ENCODE results near the gene RALGAPB.

Gene RALGAPB

GRCh38 chr20:38569747-38570525, 97.3 kb downstream of the RALGAPB start:
- no peak for TF ChIP-seq EZH2 (optimal IDR thresholded peaks at IDR 0.05; ENCODE audit: low read depth, low read length)
- no peak for TF ChIP-seq EZH2phosphoT487 (IDR thresholded peaks at IDR 0.05; ENCODE audit: low read length)
- TF ChIP-seq, protein P1, sequence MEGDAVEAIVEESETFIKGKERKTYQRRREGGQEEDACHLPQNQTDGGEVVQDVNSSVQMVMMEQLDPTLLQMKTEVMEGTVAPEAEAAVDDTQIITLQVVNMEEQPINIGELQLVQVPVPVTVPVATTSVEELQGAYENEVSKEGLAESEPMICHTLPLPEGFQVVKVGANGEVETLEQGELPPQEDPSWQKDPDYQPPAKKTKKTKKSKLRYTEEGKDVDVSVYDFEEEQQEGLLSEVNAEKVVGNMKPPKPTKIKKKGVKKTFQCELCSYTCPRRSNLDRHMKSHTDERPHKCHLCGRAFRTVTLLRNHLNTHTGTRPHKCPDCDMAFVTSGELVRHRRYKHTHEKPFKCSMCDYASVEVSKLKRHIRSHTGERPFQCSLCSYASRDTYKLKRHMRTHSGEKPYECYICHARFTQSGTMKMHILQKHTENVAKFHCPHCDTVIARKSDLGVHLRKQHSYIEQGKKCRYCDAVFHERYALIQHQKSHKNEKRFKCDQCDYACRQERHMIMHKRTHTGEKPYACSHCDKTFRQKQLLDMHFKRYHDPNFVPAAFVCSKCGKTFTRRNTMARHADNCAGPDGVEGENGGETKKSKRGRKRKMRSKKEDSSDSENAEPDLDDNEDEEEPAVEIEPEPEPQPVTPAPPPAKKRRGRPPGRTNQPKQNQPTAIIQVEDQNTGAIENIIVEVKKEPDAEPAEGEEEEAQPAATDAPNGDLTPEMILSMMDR (IDR thresholded peaks at IDR 0.05; ENCODE audit: low read length) = no peak
- H3K9me3 ChIP-seq (replicated peaks; ENCODE audit: insufficient read depth, low read length) = no peaks in the 10 kb centered on the region
- H3K36me3 ChIP-seq (replicated peaks; ENCODE audit: insufficient read depth, low read length) = peaks cover 8% of the 10 kb centered on the region; the same call in 1 of the 2 replicates
- H3K27ac ChIP-seq (ENCODE audit: low read length) = no peak overlapping the region
- H3K4me3 ChIP-seq (ENCODE audit: low read length) = no peak overlapping the region
- H3K79me2 ChIP-seq (ENCODE audit: low read length) = no peaks in the 10 kb centered on the region
- H3F3A ChIP-seq (ENCODE audit: insufficient read depth, low read length) = no peaks in the 10 kb centered on the region
- H3K4me2 ChIP-seq (ENCODE audit: low read depth, low read length) = no peak overlapping the region
- H3K4me1 ChIP-seq (ENCODE audit: low read length) = no peaks in the 10 kb centered on the region
- no peaks in the 10 kb centered on the region for H3K27me3 ChIP-seq (replicated peaks; ENCODE audit: insufficient read depth, low read length)
- no peak overlapping the region for H3K9ac ChIP-seq (ENCODE audit: low read length)
- H2AFZ ChIP-seq (ENCODE audit: low read length) = no peak overlapping the region
- no peaks in the 10 kb centered on the region for H4K20me1 ChIP-seq (ENCODE audit: insufficient read depth, low read length)
- DNase-seq = no peak
- H3K9me2 ChIP-seq (replicated peaks; ENCODE audit: insufficient read depth, low read length) = no peaks in the 10 kb centered on the region

- no peaks in the 10 kb centered on the region for H3K9me2 ChIP-seq (replicated peaks; ENCODE audit: insufficient read depth, low read length)
- no peaks in the 10 kb centered on the region for H3K79me2 ChIP-seq (ENCODE audit: low read length)
- 0 out of 2 replicates have a peak, but pooled peaks cover 8% of the 10 kb centered on the region for H3K36me3 ChIP-seq (replicated peaks; ENCODE audit: insufficient read depth, low read length)
- no peak overlapping the region for H3K4me2 ChIP-seq (ENCODE audit: low read depth, low read length)
- TF ChIP-seq EZH2phosphoT487 (IDR thresholded peaks at IDR 0.05; ENCODE audit: low read length) (no peak), EZH2 (optimal IDR thresholded peaks at IDR 0.05; ENCODE audit: low read depth, low read length) (no peak)
- TF ChIP-seq, protein P1 (IDR thresholded peaks at IDR 0.05; ENCODE audit: low read length) = no peak
- H2AFZ ChIP-seq (ENCODE audit: low read length) = no peak overlapping the region
- H3K9me3 ChIP-seq (replicated peaks; ENCODE audit: insufficient read depth, low read length) = no peaks in the 10 kb centered on the region
- H3K27me3 ChIP-seq (replicated peaks; ENCODE audit: insufficient read depth, low read length) = no peaks in the 10 kb centered on the region
- H3K4me1 ChIP-seq (ENCODE audit: low read length) = no peaks in the 10 kb centered on the region
- H3F3A ChIP-seq (ENCODE audit: insufficient read depth, low read length) = no peaks in the 10 kb centered on the region
- no peaks in the 10 kb centered on the region for H4K20me1 ChIP-seq (ENCODE audit: insufficient read depth, low read length)
- H3K4me3 ChIP-seq (ENCODE audit: low read length) = no peak overlapping the region
- DNase-seq = no peak
- no peak overlapping the region for H3K9ac ChIP-seq (ENCODE audit: low read length)
- H3K27ac ChIP-seq (ENCODE audit: low read length) = no peak overlapping the region
Observed at GRCh38 chr20:38573413-38573812, 100.8 kb downstream of the RALGAPB start.

- Histone ChIP-seq H2AFZ (ENCODE audit: low read length) (no peak overlapping the region), H3K9me2 (replicated peaks; ENCODE audit: insufficient read depth, low read length) (no peaks in the 10 kb centered on the region), H3K4me3 (ENCODE audit: low read length) (no peak overlapping the region), H3K9ac (ENCODE audit: low read length) (no peak overlapping the region), H4K20me1 (ENCODE audit: insufficient read depth, low read length) (no peaks in the 10 kb centered on the region), H3K79me2 (ENCODE audit: low read length) (no peaks in the 10 kb centered on the region), H3K9me3 (replicated peaks; ENCODE audit: insufficient read depth, low read length) (no peaks in the 10 kb centered on the region), H3F3A (ENCODE audit: insufficient read depth, low read length) (no peaks in the 10 kb centered on the region), H3K4me2 (ENCODE audit: low read depth, low read length) (no peak overlapping the region), H3K36me3 (replicated peaks; ENCODE audit: insufficient read depth, low read length) (0 out of 2 replicates have a peak, but pooled peaks cover 6% of the 10 kb centered on the region), H3K27ac (ENCODE audit: low read length) (no peak overlapping the region), H3K4me1 (ENCODE audit: low read length) (no peaks in the 10 kb centered on the region), H3K27me3 (replicated peaks; ENCODE audit: insufficient read depth, low read length) (no peaks in the 10 kb centered on the region)
- TF ChIP-seq, protein P1 (IDR thresholded peaks at IDR 0.05; ENCODE audit: low read length) = no peak
- TF ChIP-seq EZH2 (optimal IDR thresholded peaks at IDR 0.05; ENCODE audit: low read depth, low read length) (no peak), EZH2phosphoT487 (IDR thresholded peaks at IDR 0.05; ENCODE audit: low read length) (no peak)
- no peak for DNase-seq
Observed at GRCh38 chr20:38579219-38579910, 106.7 kb downstream of the RALGAPB start.

All from MM.1S (cell line).